Mammary epithelial cell (primary cell): ENCODE measurements around the gene WDR1.

Experiments
- EZH2 ChIP-seq: IDR thresholded peaks from 2 replicates; pipeline ENCODE4 v1.6.1; 2012; ENCODE audit warnings: low read length, inconsistent platforms, borderline replicate concordance
- TF ChIP-seq, protein P1 (sequence below), 2 donors: IDR thresholded peaks in 1 of 2; conservative IDR thresholded peaks in 1 of 2; 2 replicates each; pipeline ENCODE4 v1.5.1; 2011 to 2012; ENCODE audit warnings: inconsistent platforms in 2 of 2, low read length in 2 of 2, mild to moderate bottlenecking in 2 of 2, control low read depth in 1 of 2, low read depth in 1 of 2; ENCODE audit not compliant: insufficient read depth in 1 of 2; ENCODE audit errors: extremely low read depth in 1 of 2

DNA sequence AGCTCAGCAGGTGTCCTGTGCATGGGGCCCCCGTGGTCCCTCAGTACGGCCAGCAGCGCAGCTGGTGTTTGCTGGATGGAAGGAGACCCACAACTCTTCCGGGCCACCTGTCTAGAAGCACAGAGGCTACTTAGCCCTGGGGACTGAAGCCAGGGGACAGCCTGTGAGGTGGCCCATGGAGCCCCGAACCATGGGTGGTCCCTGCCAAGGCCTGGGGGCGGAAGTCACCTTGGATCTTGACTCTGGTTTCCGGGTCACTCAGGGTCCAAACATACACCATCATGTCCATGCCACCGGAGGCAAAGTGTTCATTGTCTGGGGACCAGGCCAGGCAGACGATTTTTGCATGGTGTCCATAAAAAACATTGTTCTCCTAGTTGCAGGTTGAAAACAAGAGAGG is 39.5 kb downstream of the WDR1 start:
- TF ChIP-seq, protein P1, sequence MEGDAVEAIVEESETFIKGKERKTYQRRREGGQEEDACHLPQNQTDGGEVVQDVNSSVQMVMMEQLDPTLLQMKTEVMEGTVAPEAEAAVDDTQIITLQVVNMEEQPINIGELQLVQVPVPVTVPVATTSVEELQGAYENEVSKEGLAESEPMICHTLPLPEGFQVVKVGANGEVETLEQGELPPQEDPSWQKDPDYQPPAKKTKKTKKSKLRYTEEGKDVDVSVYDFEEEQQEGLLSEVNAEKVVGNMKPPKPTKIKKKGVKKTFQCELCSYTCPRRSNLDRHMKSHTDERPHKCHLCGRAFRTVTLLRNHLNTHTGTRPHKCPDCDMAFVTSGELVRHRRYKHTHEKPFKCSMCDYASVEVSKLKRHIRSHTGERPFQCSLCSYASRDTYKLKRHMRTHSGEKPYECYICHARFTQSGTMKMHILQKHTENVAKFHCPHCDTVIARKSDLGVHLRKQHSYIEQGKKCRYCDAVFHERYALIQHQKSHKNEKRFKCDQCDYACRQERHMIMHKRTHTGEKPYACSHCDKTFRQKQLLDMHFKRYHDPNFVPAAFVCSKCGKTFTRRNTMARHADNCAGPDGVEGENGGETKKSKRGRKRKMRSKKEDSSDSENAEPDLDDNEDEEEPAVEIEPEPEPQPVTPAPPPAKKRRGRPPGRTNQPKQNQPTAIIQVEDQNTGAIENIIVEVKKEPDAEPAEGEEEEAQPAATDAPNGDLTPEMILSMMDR (conservative IDR thresholded peaks at IDR 0.05 in 1 of 2, IDR thresholded peaks at IDR 0.05 in 1 of 2; ENCODE audit: extremely low read depth in 1 of 2, insufficient read depth in 1 of 2, low read depth in 1 of 2, low read length in 2 of 2) = no peak
- no peak for TF ChIP-seq EZH2
